HG02610 (cell line): ENCODE measurements around the gene VSNL1.

Source experiments
- ATAC-seq: cut with Tn5 transposase; IDR thresholded peaks from one replicate; pipeline ENCODE4 v1.9.1; 2021; ENCODE audit warnings: mild to moderate bottlenecking, moderate library complexity; ENCODE audit not compliant: unreplicated experiment

Gene VSNL1

DNA sequence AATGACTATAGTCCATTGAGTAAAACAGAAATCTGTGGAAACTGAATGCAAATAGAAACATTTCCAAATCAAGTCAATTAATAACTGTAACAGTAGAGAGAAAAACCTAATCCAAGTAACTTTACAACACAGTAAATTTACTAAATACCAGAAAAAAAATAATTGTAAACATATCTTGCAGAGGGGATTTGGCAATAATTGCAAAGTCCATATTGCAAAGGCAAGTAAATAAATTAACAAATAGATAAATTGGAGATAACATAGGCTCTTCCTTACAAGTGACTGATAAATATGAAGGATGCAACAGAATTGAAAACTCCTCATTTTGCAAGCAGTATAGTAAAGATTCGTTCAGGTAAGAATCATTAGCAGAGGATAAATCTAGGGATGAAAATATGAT, 148.1 kb downstream of the VSNL1 start:
- ATAC-seq = no peak

DNA sequence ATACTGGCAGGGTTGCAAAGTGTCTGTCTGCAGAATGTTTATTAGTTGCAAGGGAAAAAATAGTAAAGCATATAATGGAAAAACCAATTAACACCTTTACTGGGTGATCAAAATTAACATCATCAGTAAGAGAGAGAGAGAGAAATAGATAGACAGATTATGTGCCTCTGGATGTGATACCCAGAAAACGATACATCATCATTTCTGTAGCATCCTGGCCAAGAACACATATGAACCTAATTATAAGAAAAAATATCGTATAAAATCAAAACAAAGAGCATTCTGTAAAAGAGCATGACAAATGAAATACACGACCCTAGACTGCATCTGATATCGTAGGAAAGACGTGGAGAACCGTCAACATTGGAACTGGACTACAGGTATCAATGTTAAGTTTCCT, 148.5 kb downstream of the VSNL1 start:
- ATAC-seq = no peak

DNA sequence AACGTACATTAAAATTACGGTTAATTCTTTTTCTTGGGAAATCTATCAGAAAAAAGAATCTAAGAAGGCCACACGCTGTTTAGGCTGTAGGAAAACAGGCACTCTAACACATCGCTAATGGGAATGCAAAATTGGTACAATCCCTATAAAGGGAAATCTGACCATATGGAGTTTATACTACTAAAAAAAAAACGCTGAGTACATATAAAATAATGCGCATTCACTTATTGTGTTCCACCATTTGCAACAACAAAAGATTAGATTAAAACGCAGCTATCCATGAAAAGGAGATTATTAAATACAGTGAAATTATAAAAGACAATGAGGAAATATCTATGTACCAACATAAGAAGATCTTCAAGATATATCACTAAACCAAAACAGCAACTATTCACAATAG, 150.3 kb downstream of the VSNL1 start:
- ATAC-seq = no peak
